ENCODE results near the gene FCHO1. TPM values are rescaled to one million over a fixed set of nuclear protein-coding genes. Genes with fewer than 3 reads are reported as not detected.

Gene FCHO1
- total RNA-seq, 4 donors from 2014 or later: 0.13 to 2.1 (median 0.51) TPM; not detected in 1

DNA sequence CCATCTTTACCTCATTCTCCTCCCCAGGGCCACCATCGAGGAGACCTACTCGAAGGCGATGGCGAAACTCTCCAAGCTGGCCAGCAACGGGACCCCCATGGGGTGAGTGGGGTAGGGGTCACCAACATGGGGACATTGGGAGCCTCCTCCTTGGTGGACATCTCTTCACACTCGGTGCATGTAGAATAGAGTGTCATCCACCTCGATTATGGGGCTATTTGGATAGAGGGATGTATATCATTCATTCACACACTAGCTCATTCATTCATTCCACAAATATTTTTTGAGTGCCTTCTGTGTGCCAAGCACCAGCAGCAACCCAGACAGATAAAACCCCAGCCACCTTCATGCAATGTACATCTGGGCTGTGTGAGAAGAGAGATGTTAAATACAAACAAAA lies 13.1 kb downstream of the FCHO1 start:
- in situ Hi-C loops (cut with MboI; ENCODE audit: low sequenced_read_pairs in 4 of 4) (loop anchor here in 1 of 4 donors (10.0 kb wide), 1 partner anchor 50 kb away; the partner anchor contains the start of gene MAP1S), intact Hi-C loops (cut with DNase I; ENCODE audit: low total_unique reads) (no loop called here)
- H3K36me3 ChIP-seq: no peaks in the 10 kb centered on the region
- H3K27me3 ChIP-seq: peaks cover 4 to 13% (median 5%) of the 10 kb centered on the region in 3 donors
- TF ChIP-seq, protein P1, sequence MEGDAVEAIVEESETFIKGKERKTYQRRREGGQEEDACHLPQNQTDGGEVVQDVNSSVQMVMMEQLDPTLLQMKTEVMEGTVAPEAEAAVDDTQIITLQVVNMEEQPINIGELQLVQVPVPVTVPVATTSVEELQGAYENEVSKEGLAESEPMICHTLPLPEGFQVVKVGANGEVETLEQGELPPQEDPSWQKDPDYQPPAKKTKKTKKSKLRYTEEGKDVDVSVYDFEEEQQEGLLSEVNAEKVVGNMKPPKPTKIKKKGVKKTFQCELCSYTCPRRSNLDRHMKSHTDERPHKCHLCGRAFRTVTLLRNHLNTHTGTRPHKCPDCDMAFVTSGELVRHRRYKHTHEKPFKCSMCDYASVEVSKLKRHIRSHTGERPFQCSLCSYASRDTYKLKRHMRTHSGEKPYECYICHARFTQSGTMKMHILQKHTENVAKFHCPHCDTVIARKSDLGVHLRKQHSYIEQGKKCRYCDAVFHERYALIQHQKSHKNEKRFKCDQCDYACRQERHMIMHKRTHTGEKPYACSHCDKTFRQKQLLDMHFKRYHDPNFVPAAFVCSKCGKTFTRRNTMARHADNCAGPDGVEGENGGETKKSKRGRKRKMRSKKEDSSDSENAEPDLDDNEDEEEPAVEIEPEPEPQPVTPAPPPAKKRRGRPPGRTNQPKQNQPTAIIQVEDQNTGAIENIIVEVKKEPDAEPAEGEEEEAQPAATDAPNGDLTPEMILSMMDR (IDR thresholded peaks at IDR 0.05 in 4 of 5, conservative IDR thresholded peaks at IDR 0.05 in 1 of 5): no peak
- no peak for TF ChIP-seq POLR2A (IDR thresholded peaks at IDR 0.05)
- H3K9me3 ChIP-seq: no peaks in the 10 kb centered on the region
- H3K27ac ChIP-seq: no peak overlapping the region
- DNase-seq (no peak), ATAC-seq (no peak)
- peaks cover 0 to 3% of the 10 kb centered on the region in 2 donors for H3K4me1 ChIP-seq
- H3K4me3 ChIP-seq: no peak overlapping the region

DNA sequence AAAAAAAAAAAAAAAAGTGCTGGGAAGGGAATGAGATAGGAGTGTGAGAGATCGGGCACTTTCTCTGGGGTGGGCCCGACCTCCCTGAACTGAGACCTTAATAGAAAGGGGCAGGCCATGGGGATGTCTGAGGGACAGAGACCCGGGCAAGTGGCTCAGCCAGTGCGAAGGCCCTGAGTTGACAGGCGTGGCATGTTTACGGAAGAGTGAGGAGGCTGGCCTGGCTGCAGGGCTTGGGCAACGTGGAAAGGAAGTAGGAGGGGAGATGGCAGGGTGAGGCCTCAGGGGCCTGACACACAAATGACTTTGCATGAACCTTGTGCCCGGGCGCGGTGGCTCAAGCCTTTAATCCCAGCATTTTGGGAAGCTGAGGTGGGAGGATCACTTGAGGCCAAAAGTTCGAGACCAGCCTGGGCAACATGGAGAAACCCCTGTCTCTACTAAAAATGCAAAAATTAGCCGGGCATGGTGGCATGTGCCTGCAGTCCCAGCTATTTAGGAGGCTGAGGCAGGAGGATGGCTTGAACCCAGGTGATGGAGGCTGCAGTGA lies 13.9 kb downstream of the FCHO1 start:
- Histone ChIP-seq H3K27me3 (peaks cover 4 to 12% (median 5%) of the 10 kb centered on the region in 3 donors), H3K36me3 (no peaks in the 10 kb centered on the region), H3K9me3 (no peaks in the 10 kb centered on the region), H3K4me1 (peaks cover 0 to 3% of the 10 kb centered on the region in 2 donors), H3K27ac (no peak overlapping the region), H3K4me3 (no peak overlapping the region)
- TF ChIP-seq, protein P1 (IDR thresholded peaks at IDR 0.05 in 4 of 5, conservative IDR thresholded peaks at IDR 0.05 in 1 of 5): no peak
- no peak for TF ChIP-seq POLR2A (IDR thresholded peaks at IDR 0.05)
- intact Hi-C loops (cut with DNase I; ENCODE audit: low total_unique reads): loop anchor here (5.0 kb wide), 1 partner anchor 63 kb away; no protein-coding TSS in a partner anchor
- in situ Hi-C loops (cut with MboI; ENCODE audit: low sequenced_read_pairs in 4 of 4): loop anchor here in 1 of 4 donors (10.0 kb wide), 1 partner anchor 50 kb away; the partner anchor contains the start of gene MAP1S
- no peak for ATAC-seq
- peak; percentile 25 to 42 for DNase-seq

GRCh38 chr19:17766543-17767131 lies 15.4 kb downstream of the FCHO1 start:
- Histone ChIP-seq H3K4me1 (peaks cover 0 to 3% of the 10 kb centered on the region in 2 donors), H3K27ac (no peak overlapping the region), H3K4me3 (peak overlapping the region in 1 of 4 donors; percentile 13), H3K27me3 (peaks cover 0 to 4% (median 4%) of the 10 kb centered on the region in 3 donors), H3K9me3 (no peaks in the 10 kb centered on the region), H3K36me3 (no peaks in the 10 kb centered on the region)
- in situ Hi-C loops (cut with MboI; ENCODE audit: low sequenced_read_pairs in 4 of 4) (loop anchor here in 1 of 4 donors (10.0 kb wide), 1 partner anchor 52 kb away; the partner anchor contains the start of gene MAP1S), intact Hi-C loops (cut with DNase I; ENCODE audit: low total_unique reads) (loop anchor here (5.0 kb wide), 1 partner anchor 64 kb away; no protein-coding TSS in a partner anchor)
- ATAC-seq: no peak
- TF ChIP-seq POLR2A (IDR thresholded peaks at IDR 0.05): no peak
- TF ChIP-seq, protein P1 (IDR thresholded peaks at IDR 0.05 in 4 of 5, conservative IDR thresholded peaks at IDR 0.05 in 1 of 5): peak; percentile 35 to 71 (median 58)
- peak; percentile 16 to 43 for DNase-seq

DNA sequence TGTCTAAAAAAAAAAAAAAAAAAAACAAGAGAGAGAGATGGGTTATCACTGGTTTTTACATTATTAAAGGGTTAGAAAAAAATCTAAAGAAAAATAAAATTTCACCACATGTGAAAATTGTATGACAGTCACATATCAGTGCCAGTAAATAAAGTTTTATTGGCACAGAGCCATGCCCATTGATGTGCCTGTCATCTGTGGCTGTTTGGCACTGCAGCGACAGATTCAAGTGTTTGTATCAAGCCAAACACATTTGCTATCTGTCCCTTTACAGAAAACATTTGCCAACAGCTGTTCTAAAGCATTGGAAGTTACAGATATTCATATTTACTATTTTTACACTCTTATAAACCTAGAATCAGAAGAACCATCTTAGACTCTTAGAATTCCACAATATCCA lies 16.3 kb downstream of the FCHO1 start:
- Histone ChIP-seq H3K4me3 (no peak overlapping the region), H3K27me3 (peaks cover 0 to 4% (median 4%) of the 10 kb centered on the region in 3 donors), H3K9me3 (no peaks in the 10 kb centered on the region), H3K4me1 (peaks cover 0 to 3% of the 10 kb centered on the region in 2 donors), H3K27ac (no peak overlapping the region), H3K36me3 (no peaks in the 10 kb centered on the region)
- no peak for DNase-seq
- in situ Hi-C loops (cut with MboI; ENCODE audit: low sequenced_read_pairs in 4 of 4) (loop anchor here in 1 of 4 donors (10.0 kb wide), 1 partner anchor 53 kb away; the partner anchor contains the start of gene MAP1S), intact Hi-C loops (cut with DNase I; ENCODE audit: low total_unique reads) (loop anchor here (5.0 kb wide), 1 partner anchor 65 kb away; no protein-coding TSS in a partner anchor)
- no peak for ATAC-seq
- TF ChIP-seq, protein P1 (IDR thresholded peaks at IDR 0.05 in 4 of 5, conservative IDR thresholded peaks at IDR 0.05 in 1 of 5): no peak
- TF ChIP-seq POLR2A (IDR thresholded peaks at IDR 0.05): no peak

Measured in gastrocnemius medialis (tissue), 4 donors.